GM08714 (cell line): ENCODE results near the gene SORCS2.

ENCODE experiments used
- H3K4me3 ChIP-seq: fragments of 200-500 bp; sonication (Bioruptor generic); 2 replicates; pipeline ENCODE4 v1.5.1; 2014; ENCODE audit warnings: mild to moderate bottlenecking, low read length, inconsistent platforms
- ZNF274 ChIP-seq: IDR thresholded peaks from 2 replicates; pipeline ENCODE4 v1.6.1; 2012; ENCODE audit warnings: mild to moderate bottlenecking, low read depth, low read length

Gene SORCS2

GRCh38 chr4:7610841-7611240 is 418.5 kb downstream of the SORCS2 start:
- TF ChIP-seq ZNF274, result no peak
- H3K4me3 ChIP-seq, result no peak overlapping the region

GRCh38 chr4:7612311-7612897 is 420.1 kb downstream of the SORCS2 start:
- H3K4me3 ChIP-seq, result no peak overlapping the region
- TF ChIP-seq ZNF274, result no peak

DNA sequence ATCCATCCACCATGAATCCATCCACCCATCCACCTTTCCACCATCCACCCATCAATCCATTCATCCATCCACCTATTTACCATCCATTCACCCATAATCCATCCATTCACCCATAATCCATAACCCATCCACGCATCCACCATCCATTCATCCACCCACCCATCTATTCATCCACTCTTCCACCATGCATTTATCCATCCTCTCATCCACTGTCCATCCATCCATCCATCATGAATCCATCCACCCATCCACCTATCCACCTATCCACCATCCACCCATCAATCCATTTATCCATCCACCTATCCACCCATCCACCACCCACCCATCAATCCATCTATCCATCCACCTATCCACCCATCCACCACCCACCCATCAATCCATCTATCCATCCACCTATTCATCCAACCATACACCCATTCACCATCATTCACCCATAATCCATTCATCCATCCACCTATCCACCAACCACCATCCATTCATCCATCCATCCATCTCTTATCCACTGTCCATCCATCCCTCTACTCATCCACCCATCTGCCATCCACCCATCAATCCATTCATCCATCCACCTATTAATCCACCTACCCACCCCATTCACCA is 422.1 kb downstream of the SORCS2 start:
- no peak overlapping the region for H3K4me3 ChIP-seq
- no peak for TF ChIP-seq ZNF274

DNA sequence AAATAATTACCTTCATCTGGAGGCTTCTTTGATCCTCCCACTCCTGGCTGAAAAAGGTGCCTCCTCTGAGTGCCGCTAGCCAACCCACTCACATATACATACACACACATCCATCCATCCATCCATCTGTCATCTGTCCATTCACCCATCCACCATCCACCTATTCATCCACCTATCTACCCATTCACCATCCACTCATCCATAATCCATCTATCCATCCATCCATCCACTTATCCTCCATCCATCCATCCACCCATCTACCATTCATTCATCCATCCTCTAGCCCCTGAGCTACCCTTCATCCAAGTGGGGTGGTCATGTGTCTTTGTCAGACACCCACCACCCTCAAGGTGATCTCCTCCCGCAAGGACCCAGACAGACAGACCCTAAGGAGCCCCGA is 423.9 kb downstream of the SORCS2 start:
- H3K4me3 ChIP-seq, result no peak overlapping the region
- TF ChIP-seq ZNF274, result no peak

- H3K4me3 ChIP-seq, result no peak overlapping the region
- no peak for TF ChIP-seq ZNF274
Observed at GRCh38 chr4:7618361-7618760, 426.0 kb downstream of the SORCS2 start.

DNA sequence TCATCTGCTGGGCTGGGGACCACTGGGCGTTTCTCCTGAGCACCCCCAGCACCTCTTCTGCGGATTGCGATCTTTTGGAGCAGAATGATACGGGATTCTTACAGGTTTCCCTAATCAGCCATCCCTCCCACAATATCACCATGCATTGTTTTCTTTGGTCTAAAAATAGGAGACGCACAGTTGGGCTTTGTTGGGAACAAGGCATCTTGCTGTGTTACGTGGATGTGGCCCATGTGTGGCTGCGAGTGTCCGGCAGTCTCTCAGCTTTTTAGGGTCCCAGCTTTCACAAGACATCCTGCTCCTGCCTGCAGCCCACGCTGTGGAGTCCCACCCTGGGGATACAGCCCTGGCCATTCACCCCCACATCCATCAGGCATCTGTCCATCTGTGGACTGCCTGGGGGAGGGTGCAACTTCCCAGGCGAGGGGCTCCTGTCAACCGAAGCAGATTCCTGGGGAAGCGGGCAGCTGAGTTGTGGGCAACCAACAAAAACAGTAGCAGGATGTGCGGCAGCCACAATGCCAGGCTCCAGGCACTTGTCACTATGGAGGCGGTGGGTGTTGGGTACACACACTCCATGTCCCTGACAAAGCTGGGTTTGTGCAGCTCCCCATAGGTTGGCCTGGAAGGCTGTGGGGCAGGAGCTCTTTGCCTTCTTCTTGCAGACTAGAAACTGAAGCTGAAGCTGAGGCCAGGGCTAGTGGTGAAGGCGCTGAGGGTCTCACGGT is 427.9 kb downstream of the SORCS2 start:
- no peak for TF ChIP-seq ZNF274
- H3K4me3 ChIP-seq, result no peak overlapping the region

- no peak for TF ChIP-seq ZNF274
- no peak overlapping the region for H3K4me3 ChIP-seq
Observed at GRCh38 chr4:7620814-7621176, 428.5 kb downstream of the SORCS2 start.

GRCh38 chr4:7621252-7622035 is 429.1 kb downstream of the SORCS2 start:
- H3K4me3 ChIP-seq, result no peak overlapping the region
- no peak for TF ChIP-seq ZNF274

GRCh38 chr4:7622371-7622770 is 430.0 kb downstream of the SORCS2 start:
- no peak for TF ChIP-seq ZNF274
- H3K4me3 ChIP-seq, result no peak overlapping the region

DNA sequence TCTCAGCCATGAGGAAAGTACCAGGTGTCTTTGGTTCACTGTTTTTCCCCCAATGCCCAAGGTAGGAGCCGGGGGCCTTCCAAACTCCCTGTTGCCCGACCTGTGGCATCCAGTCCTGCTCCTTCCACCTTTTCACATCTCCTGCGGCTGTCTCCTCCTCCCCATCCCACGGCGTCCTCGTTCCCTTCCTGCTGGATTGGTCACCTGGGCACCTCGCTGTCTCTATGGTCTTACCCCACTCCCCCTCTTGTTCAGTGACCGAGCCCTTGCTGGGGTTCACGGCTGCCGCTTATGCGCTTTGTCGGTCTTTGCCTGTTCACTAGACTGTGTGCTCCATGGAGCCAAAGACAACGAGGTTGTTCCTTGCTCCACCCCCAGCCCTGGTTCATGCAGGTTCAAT is 431.1 kb downstream of the SORCS2 start:
- no peak overlapping the region for H3K4me3 ChIP-seq
- no peak for TF ChIP-seq ZNF274

- TF ChIP-seq ZNF274, result no peak
- H3K4me3 ChIP-seq, result no peak overlapping the region
Observed at GRCh38 chr4:7624396-7624980, 432.1 kb downstream of the SORCS2 start.

DNA sequence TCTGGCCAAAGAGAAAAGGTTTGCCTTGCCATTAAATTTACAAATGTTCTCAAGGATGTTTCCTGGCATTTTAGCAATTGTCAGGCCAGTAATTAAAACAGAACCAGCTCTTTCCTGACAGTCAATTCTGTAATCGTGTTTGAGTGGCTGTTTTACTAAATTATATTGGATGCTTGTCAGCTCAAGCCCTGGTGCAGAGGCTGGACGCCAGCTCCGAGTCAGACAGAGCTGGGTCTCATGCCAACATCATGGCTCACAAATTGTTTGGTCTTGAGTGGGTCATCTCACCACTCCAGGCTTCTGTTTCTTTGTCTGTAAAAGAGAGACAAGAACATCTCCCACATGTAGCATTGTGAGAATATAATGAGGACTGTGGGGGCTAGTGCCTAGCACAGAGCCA is 432.7 kb downstream of the SORCS2 start:
- TF ChIP-seq ZNF274, result no peak
- H3K4me3 ChIP-seq, result no peak overlapping the region

- TF ChIP-seq ZNF274, result no peak
- no peak overlapping the region for H3K4me3 ChIP-seq
Observed at GRCh38 chr4:7626531-7626930, 434.2 kb downstream of the SORCS2 start.
